ENCODE data around the gene GATB. TPM values are rescaled to one million over a fixed set of nuclear protein-coding genes. Genes with fewer than 3 reads are reported as not detected.

The GATB gene
- total RNA-seq, 1 donor from 2014 or later = 17.9 TPM

- no peak overlapping the region for H3K4me3 Mint-ChIP-seq
- no peaks in the 10 kb centered on the region for H3K36me3 Mint-ChIP-seq
- no peaks in the 10 kb centered on the region for H3K36me3 ChIP-seq
- peaks cover 5% of the 10 kb centered on the region for H3K27me3 Mint-ChIP-seq (ENCODE audit: insufficient read depth, low read depth)
- peaks cover 17% of the 10 kb centered on the region for H3K4me1 ChIP-seq
- no peak overlapping the region for H3K9ac ChIP-seq
- H3K79me2 ChIP-seq (ENCODE audit: low read depth) = no peaks in the 10 kb centered on the region
- no peak overlapping the region for H3K4me3 ChIP-seq
- H3K27ac ChIP-seq = no peak overlapping the region
- peak overlapping the region; percentile 79 for H3K27ac Mint-ChIP-seq
- H3K4me1 Mint-ChIP-seq = peaks cover 42% of the 10 kb centered on the region
- H3K27me3 ChIP-seq = no peaks in the 10 kb centered on the region
- no peak for TF ChIP-seq EZH2phosphoT487 (IDR thresholded peaks at IDR 0.05)
- no peak for TF ChIP-seq EZH2 (IDR thresholded peaks at IDR 0.05)
- TF ChIP-seq CTCF (IDR thresholded peaks at IDR 0.05) = no peak
- no peaks in the 10 kb centered on the region for H3K9me3 Mint-ChIP-seq
- no peaks in the 10 kb centered on the region for H4K20me1 ChIP-seq (ENCODE audit: low read depth)
- H3K9me3 ChIP-seq (ENCODE audit: low read depth) = no peaks in the 10 kb centered on the region
- H2AFZ ChIP-seq (replicated peaks) = no peak overlapping the region
- DNase-seq (ENCODE audit: low spot score) = no peak
- H3F3A ChIP-seq (ENCODE audit: low read depth) = peaks cover 7% of the 10 kb centered on the region
- no peak overlapping the region for H3K4me2 ChIP-seq
These were observed 89.2 kb downstream of the GATB start for GRCh38 chr4:151671541-151672059.

GRCh38 chr4:151670843-151671242, 90.0 kb downstream of the GATB start:
- peaks cover 16% of the 10 kb centered on the region for H3K4me1 ChIP-seq
- no peaks in the 10 kb centered on the region for H3K36me3 ChIP-seq
- H3K27ac ChIP-seq = no peak overlapping the region
- no peaks in the 10 kb centered on the region for H4K20me1 ChIP-seq (ENCODE audit: low read depth)
- no peak overlapping the region for H3K9ac ChIP-seq
- Mint-ChIP-seq H3K36me3 (no peaks in the 10 kb centered on the region), H3K9me3 (no peaks in the 10 kb centered on the region), H3K4me1 (peaks cover 37% of the 10 kb centered on the region), H3K27me3 (ENCODE audit: insufficient read depth, low read depth) (peaks cover 5% of the 10 kb centered on the region), H3K27ac (no peak overlapping the region), H3K4me3 (no peak overlapping the region)
- no peaks in the 10 kb centered on the region for H3K27me3 ChIP-seq
- H3K4me3 ChIP-seq = no peak overlapping the region
- DNase-seq (ENCODE audit: low spot score) = no peak
- peaks cover 7% of the 10 kb centered on the region for H3F3A ChIP-seq (ENCODE audit: low read depth)
- no peaks in the 10 kb centered on the region for H3K79me2 ChIP-seq (ENCODE audit: low read depth)
- no peak overlapping the region for H2AFZ ChIP-seq (replicated peaks)
- H3K9me3 ChIP-seq (ENCODE audit: low read depth) = no peaks in the 10 kb centered on the region
- no peak overlapping the region for H3K4me2 ChIP-seq
- TF ChIP-seq EZH2phosphoT487 (IDR thresholded peaks at IDR 0.05) (no peak), EZH2 (IDR thresholded peaks at IDR 0.05) (no peak), CTCF (IDR thresholded peaks at IDR 0.05) (no peak)

GRCh38 chr4:151669990-151670389, 90.8 kb downstream of the GATB start:
- H3K79me2 ChIP-seq (ENCODE audit: low read depth) = no peaks in the 10 kb centered on the region
- no peak overlapping the region for H3K4me2 ChIP-seq
- Mint-ChIP-seq H3K27me3 (ENCODE audit: insufficient read depth, low read depth) (peaks cover 5% of the 10 kb centered on the region), H3K27ac (no peak overlapping the region), H3K36me3 (no peaks in the 10 kb centered on the region), H3K9me3 (no peaks in the 10 kb centered on the region), H3K4me3 (no peak overlapping the region), H3K4me1 (peaks cover 29% of the 10 kb centered on the region)
- H3K9me3 ChIP-seq (ENCODE audit: low read depth) = no peaks in the 10 kb centered on the region
- H3K27me3 ChIP-seq = no peaks in the 10 kb centered on the region
- no peak for TF ChIP-seq CTCF (IDR thresholded peaks at IDR 0.05)
- no peak for TF ChIP-seq EZH2phosphoT487 (IDR thresholded peaks at IDR 0.05)
- TF ChIP-seq EZH2 (IDR thresholded peaks at IDR 0.05) = no peak
- H3K27ac ChIP-seq = no peak overlapping the region
- no peak for DNase-seq (ENCODE audit: low spot score)
- H3K9ac ChIP-seq = no peak overlapping the region
- H3K36me3 ChIP-seq = no peaks in the 10 kb centered on the region
- H2AFZ ChIP-seq (replicated peaks) = no peak overlapping the region
- no peaks in the 10 kb centered on the region for H4K20me1 ChIP-seq (ENCODE audit: low read depth)
- H3F3A ChIP-seq (ENCODE audit: low read depth) = peaks cover 2% of the 10 kb centered on the region
- H3K4me3 ChIP-seq = no peak overlapping the region
- peaks cover 8% of the 10 kb centered on the region for H3K4me1 ChIP-seq
